ENCODE measurements around the gene CD2BP2.

The CD2BP2 gene

DNA sequence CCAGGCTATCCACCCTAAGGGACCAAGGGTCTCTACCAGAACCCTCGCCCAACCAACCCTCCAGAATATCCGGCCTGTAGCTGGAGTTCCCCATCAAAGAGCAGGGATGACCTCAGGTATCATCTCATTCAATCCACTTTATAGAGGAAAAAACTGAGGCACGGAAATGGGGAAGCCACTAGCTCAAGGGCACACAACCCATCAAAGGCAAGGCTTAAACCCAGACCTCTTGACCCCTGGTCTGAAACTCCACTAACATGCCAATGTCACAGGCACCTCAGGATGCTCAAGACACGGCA, 13.6 kb upstream of the CD2BP2 start:
- DNase-seq: no peak
- no peaks in the 10 kb centered on the region for H3K9me3 ChIP-seq (replicated peaks; ENCODE audit: insufficient read depth, low read length)
- no peaks in the 10 kb centered on the region for H3K36me3 ChIP-seq (replicated peaks; ENCODE audit: insufficient read depth, low read length)
- H4K20me1 ChIP-seq (ENCODE audit: insufficient read depth, low read length): peaks cover 13% of the 10 kb centered on the region
- H3K9me2 ChIP-seq (replicated peaks; ENCODE audit: insufficient read depth, low read length): no peaks in the 10 kb centered on the region
- peaks cover 18% of the 10 kb centered on the region for H3K4me1 ChIP-seq (ENCODE audit: low read length)
- H3K4me3 ChIP-seq (ENCODE audit: low read length): peak overlapping the region; percentile 96
- no peaks in the 10 kb centered on the region for H3K27me3 ChIP-seq (replicated peaks; ENCODE audit: insufficient read depth, low read length)
- peaks cover 61% of the 10 kb centered on the region for H3K79me2 ChIP-seq (ENCODE audit: low read length)
- TF ChIP-seq, protein P1, sequence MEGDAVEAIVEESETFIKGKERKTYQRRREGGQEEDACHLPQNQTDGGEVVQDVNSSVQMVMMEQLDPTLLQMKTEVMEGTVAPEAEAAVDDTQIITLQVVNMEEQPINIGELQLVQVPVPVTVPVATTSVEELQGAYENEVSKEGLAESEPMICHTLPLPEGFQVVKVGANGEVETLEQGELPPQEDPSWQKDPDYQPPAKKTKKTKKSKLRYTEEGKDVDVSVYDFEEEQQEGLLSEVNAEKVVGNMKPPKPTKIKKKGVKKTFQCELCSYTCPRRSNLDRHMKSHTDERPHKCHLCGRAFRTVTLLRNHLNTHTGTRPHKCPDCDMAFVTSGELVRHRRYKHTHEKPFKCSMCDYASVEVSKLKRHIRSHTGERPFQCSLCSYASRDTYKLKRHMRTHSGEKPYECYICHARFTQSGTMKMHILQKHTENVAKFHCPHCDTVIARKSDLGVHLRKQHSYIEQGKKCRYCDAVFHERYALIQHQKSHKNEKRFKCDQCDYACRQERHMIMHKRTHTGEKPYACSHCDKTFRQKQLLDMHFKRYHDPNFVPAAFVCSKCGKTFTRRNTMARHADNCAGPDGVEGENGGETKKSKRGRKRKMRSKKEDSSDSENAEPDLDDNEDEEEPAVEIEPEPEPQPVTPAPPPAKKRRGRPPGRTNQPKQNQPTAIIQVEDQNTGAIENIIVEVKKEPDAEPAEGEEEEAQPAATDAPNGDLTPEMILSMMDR (IDR thresholded peaks at IDR 0.05; ENCODE audit: low read length): no peak
- TF ChIP-seq EZH2phosphoT487 (IDR thresholded peaks at IDR 0.05; ENCODE audit: low read length) (no peak), EZH2 (optimal IDR thresholded peaks at IDR 0.05; ENCODE audit: low read depth, low read length) (no peak)
- H3K4me2 ChIP-seq (ENCODE audit: low read depth, low read length): peak overlapping the region; percentile 97
- peaks cover 14% of the 10 kb centered on the region for H3F3A ChIP-seq (ENCODE audit: insufficient read depth, low read length)
- no peak overlapping the region for H3K27ac ChIP-seq (ENCODE audit: low read length)
- peak overlapping the region; percentile 81 for H3K9ac ChIP-seq (ENCODE audit: low read length)
- no peak overlapping the region for H2AFZ ChIP-seq (ENCODE audit: low read length)

DNA sequence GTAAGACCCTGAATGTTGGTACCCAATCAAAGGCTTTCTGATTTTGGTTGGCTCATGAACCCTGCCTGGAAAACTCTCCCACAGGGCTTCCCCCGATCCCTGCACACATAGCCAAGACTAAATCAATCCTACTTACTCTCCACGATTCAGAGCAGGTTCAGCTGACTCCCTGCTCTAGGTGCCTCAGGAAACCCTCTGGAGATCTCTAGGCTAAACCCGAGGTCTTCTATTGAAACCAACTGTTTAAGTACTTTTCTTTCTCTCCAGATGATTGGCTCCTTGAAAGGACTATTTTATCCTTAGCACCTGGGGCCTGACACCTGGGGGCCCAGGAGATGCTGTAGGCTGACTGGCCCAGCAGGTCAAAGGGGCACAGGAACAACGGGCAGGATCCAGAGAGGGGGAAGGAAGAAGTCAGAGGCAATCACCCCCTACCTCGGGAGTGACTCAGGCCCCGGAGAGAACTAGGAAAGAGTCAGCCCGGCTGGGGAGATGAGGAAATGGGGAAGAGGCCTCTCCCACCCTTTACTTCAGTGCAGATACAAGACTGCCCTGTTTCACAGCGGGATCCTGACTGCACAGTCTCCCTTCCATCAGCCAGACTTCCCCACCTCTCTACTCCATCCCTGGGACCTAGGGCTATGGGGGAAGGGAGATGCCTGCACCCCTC, 13.1 kb upstream of the CD2BP2 start:
- Histone ChIP-seq H3K9me2 (replicated peaks; ENCODE audit: insufficient read depth, low read length) (no peaks in the 10 kb centered on the region), H3K4me3 (ENCODE audit: low read length) (peak overlapping the region; percentile 96), H3K79me2 (ENCODE audit: low read length) (peaks cover 66% of the 10 kb centered on the region), H3K9me3 (replicated peaks; ENCODE audit: insufficient read depth, low read length) (no peaks in the 10 kb centered on the region), H3K4me2 (ENCODE audit: low read depth, low read length) (peak overlapping the region; percentile 97), H4K20me1 (ENCODE audit: insufficient read depth, low read length) (peaks cover 13% of the 10 kb centered on the region), H3K4me1 (ENCODE audit: low read length) (peaks cover 18% of the 10 kb centered on the region), H3K27me3 (replicated peaks; ENCODE audit: insufficient read depth, low read length) (no peaks in the 10 kb centered on the region), H3K27ac (ENCODE audit: low read length) (no peak overlapping the region), H2AFZ (ENCODE audit: low read length) (no peak overlapping the region), H3F3A (ENCODE audit: insufficient read depth, low read length) (peaks cover 14% of the 10 kb centered on the region), H3K36me3 (replicated peaks; ENCODE audit: insufficient read depth, low read length) (no peaks in the 10 kb centered on the region), H3K9ac (ENCODE audit: low read length) (peak overlapping the region; percentile 81; the same call in 1 of the 2 replicates)
- DNase-seq: no peak
- TF ChIP-seq, protein P1 (IDR thresholded peaks at IDR 0.05; ENCODE audit: low read length): no peak
- no peak for TF ChIP-seq EZH2 (optimal IDR thresholded peaks at IDR 0.05; ENCODE audit: low read depth, low read length)
- no peak for TF ChIP-seq EZH2phosphoT487 (IDR thresholded peaks at IDR 0.05; ENCODE audit: low read length)

DNA sequence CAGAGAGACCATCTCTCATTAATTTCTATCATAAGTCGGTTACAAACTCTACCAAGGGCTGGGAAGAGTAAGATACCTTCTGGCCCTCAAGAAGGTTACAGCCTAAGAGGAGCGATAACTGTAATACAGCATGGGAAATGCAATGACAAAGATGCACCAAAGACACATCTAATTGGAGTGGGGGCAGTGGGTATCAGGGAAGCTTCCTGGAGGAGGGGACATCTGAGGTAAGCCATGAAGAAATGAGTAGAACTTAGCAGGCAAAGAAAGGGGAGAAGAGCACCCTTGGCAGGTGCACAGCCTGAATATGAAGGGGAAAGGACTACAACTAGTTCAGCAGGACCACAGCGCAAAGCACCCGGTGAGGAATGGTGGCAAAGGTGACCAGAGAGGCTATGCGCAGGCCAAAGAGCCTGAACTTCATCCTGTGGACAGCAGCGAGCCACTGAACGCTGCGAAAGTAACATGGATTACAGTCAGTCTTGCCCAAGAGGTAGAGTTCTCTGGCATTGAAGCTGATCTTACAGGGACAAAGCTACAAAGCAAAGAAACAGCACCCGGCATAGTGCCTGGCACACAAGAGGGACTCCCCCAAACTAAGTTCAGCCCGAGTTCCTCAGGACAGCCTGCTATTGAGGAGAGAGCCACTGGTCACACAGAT, 12.4 kb upstream of the CD2BP2 start:
- Histone ChIP-seq H3K9ac (ENCODE audit: low read length) (peak overlapping the region; percentile 81; the same call in 1 of the 2 replicates), H3K27ac (ENCODE audit: low read length) (no peak overlapping the region), H3K36me3 (replicated peaks; ENCODE audit: insufficient read depth, low read length) (no peaks in the 10 kb centered on the region), H3K9me3 (replicated peaks; ENCODE audit: insufficient read depth, low read length) (no peaks in the 10 kb centered on the region), H3K4me2 (ENCODE audit: low read depth, low read length) (peak overlapping the region; percentile 97), H3K79me2 (ENCODE audit: low read length) (peaks cover 74% of the 10 kb centered on the region), H3K4me1 (ENCODE audit: low read length) (peaks cover 18% of the 10 kb centered on the region), H4K20me1 (ENCODE audit: insufficient read depth, low read length) (peaks cover 13% of the 10 kb centered on the region), H3F3A (ENCODE audit: insufficient read depth, low read length) (peaks cover 14% of the 10 kb centered on the region), H2AFZ (ENCODE audit: low read length) (no peak overlapping the region), H3K27me3 (replicated peaks; ENCODE audit: insufficient read depth, low read length) (no peaks in the 10 kb centered on the region), H3K4me3 (ENCODE audit: low read length) (peak overlapping the region; percentile 96), H3K9me2 (replicated peaks; ENCODE audit: insufficient read depth, low read length) (no peaks in the 10 kb centered on the region)
- DNase-seq: no peak
- TF ChIP-seq, protein P1 (IDR thresholded peaks at IDR 0.05; ENCODE audit: low read length): no peak
- TF ChIP-seq EZH2 (optimal IDR thresholded peaks at IDR 0.05; ENCODE audit: low read depth, low read length) (no peak), EZH2phosphoT487 (IDR thresholded peaks at IDR 0.05; ENCODE audit: low read length) (no peak)
